SK-N-SH treated with all-trans-retinoic acid at 6 μM for 48 hours (cell line): ENCODE measurements around the gene TRAT1.
"Not testable (repeated sequence)": the region's sequence is repeated elsewhere in the genome, so short reads cannot be mapped to it uniquely, and the experiment has no call there.

Experiments used
- ARNTL ChIP-seq: fragments of 450-650 bp; formaldehyde crosslinking; IDR thresholded peaks from 2 replicates; pipeline ENCODE4 v1.5.0; 2020; ENCODE audit warnings: low read depth, mild to moderate bottlenecking, moderate library complexity, borderline replicate concordance
- CREB5 ChIP-seq: fragments of 250-450 bp; sonication (Bioruptor Pico); IDR thresholded peaks from 2 replicates; pipeline ENCODE4 v1.5.1; 2020; ENCODE audit warnings: low read depth, mild to moderate bottlenecking, moderate library complexity
- CSRNP3 ChIP-seq: fragments of 250-450 bp; sonication (Bioruptor Pico); IDR thresholded peaks from 2 replicates; pipeline ENCODE4 v1.5.1; 2021; ENCODE audit warnings: mild to moderate bottlenecking, moderate library complexity
- GLIS3 ChIP-seq: fragments of 250-450 bp; sonication (Bioruptor Pico); IDR thresholded peaks from 2 replicates; pipeline ENCODE4 v1.5.0; 2020; ENCODE audit warnings: mild to moderate bottlenecking, moderate library complexity
- OSR1 ChIP-seq: fragments of 250-450 bp; sonication (Bioruptor Pico); IDR thresholded peaks from 2 replicates; pipeline ENCODE4 v1.8.0; 2022; ENCODE audit warnings: moderate library complexity, mild to moderate bottlenecking, inconsistent platforms
- PATZ1 ChIP-seq: fragments of 250-450 bp; sonication (Bioruptor Pico); IDR thresholded peaks from 2 replicates; pipeline ENCODE4 v1.8.0; 2020; ENCODE audit warnings: mild to moderate bottlenecking, moderate library complexity, borderline replicate concordance
- PPARA ChIP-seq: fragments of 250-450 bp; sonication (Bioruptor Pico); IDR thresholded peaks from 2 replicates; pipeline ENCODE4 v1.5.0; 2020; ENCODE audit warnings: mild to moderate bottlenecking, borderline replicate concordance
- RARB ChIP-seq: fragments of 250-450 bp; sonication (Bioruptor Pico); IDR thresholded peaks from 2 replicates; pipeline ENCODE4 v1.8.0; 2021; ENCODE audit warnings: mild to moderate bottlenecking, moderate library complexity
- TCF4 ChIP-seq: fragments of 250-450 bp; sonication (Bioruptor Pico); IDR thresholded peaks from 2 replicates; pipeline ENCODE4 v1.8.0; 2021; ENCODE audit warnings: mild to moderate bottlenecking, moderate library complexity, borderline replicate concordance
- TSHZ2 ChIP-seq: fragments of 250-450 bp; sonication (Bioruptor Pico); IDR thresholded peaks from 2 replicates; pipeline ENCODE4 v1.5.0; 2020; ENCODE audit warnings: mild to moderate bottlenecking, moderate library complexity
- ZFP30 ChIP-seq: fragments of 450-650 bp; formaldehyde crosslinking; IDR thresholded peaks from 2 replicates; pipeline ENCODE4 v1.5.0; 2022; ENCODE audit warnings: mild to moderate bottlenecking, moderate library complexity
- ZNF565 ChIP-seq: fragments of 450-650 bp; formaldehyde crosslinking; conservative IDR thresholded peaks from 2 replicates; pipeline ENCODE4 v1.5.0; 2020; ENCODE audit warnings: low read depth, mild to moderate bottlenecking, moderate library complexity

- TF ChIP-seq PPARA (CRISPR knock-in tag); CREB5 (CRISPR knock-in tag); PATZ1 (CRISPR knock-in tag); TSHZ2 (CRISPR knock-in tag); RARB (CRISPR knock-in tag); TCF4; ZFP30; CSRNP3 (CRISPR knock-in tag); GLIS3 (CRISPR knock-in tag); ARNTL (CRISPR knock-in tag); ZNF565; OSR1 (CRISPR knock-in tag): not testable (repeated sequence)
Measured at GRCh38 chr3:108823803-108824202, 1.2 kb downstream of the TRAT1 start.
